ENCODE results near the gene OTOP3. TPM values are rescaled to one million over a fixed set of nuclear protein-coding genes. Genes with fewer than 3 reads are reported as not detected.
A peak's percentile ranks its signal among the peaks of the same experiment; 100 is the strongest.
"Not testable (repeated sequence)": the region's sequence is repeated elsewhere in the genome, so short reads cannot be mapped to it uniquely, and the experiment has no call there.

The OTOP3 gene
- total RNA-seq, 1 donor from 2014 or later = not detected

- no peak for TF ChIP-seq CTCF (conservative IDR thresholded peaks at IDR 0.05; ENCODE audit: low read depth, low read length)
- no peak for DNase-seq (ENCODE audit: low read depth)
- no peak overlapping the region for H3K4me3 ChIP-seq (ENCODE audit: low read depth, low read length)
These were observed 30.9 kb upstream of the OTOP3 start for GRCh38 chr17:74904687-74905409.

GRCh38 chr17:74906214-74906793, 29.4 kb upstream of the OTOP3 start:
- H3K4me3 ChIP-seq (ENCODE audit: low read depth, low read length); DNase-seq (ENCODE audit: low read depth): not testable (repeated sequence)

GRCh38 chr17:74907012-74907411, 28.7 kb upstream of the OTOP3 start:
- TF ChIP-seq CTCF (conservative IDR thresholded peaks at IDR 0.05; ENCODE audit: low read depth, low read length) = no peak
- DNase-seq (ENCODE audit: low read depth) = no peak
- H3K4me3 ChIP-seq (ENCODE audit: low read depth, low read length) = no peak overlapping the region

GRCh38 chr17:74909097-74909496, 26.6 kb upstream of the OTOP3 start:
- not testable (repeated sequence) for H3K4me3 ChIP-seq (ENCODE audit: low read depth, low read length); DNase-seq (ENCODE audit: low read depth)

- H3K4me3 ChIP-seq (ENCODE audit: low read depth, low read length) = not testable (repeated sequence)
- DNase-seq (ENCODE audit: low read depth) = peak; percentile 1
These were observed 24.3 kb upstream of the OTOP3 start for GRCh38 chr17:74911423-74911822.

- no peak for DNase-seq (ENCODE audit: low read depth)
- no peak overlapping the region for H3K4me3 ChIP-seq (ENCODE audit: low read depth, low read length)
- TF ChIP-seq CTCF (conservative IDR thresholded peaks at IDR 0.05; ENCODE audit: low read depth, low read length) = no peak
These were observed 19.4 kb upstream of the OTOP3 start for GRCh38 chr17:74916136-74916850.

GRCh38 chr17:74916851-74917199, 18.9 kb upstream of the OTOP3 start:
- H3K4me3 ChIP-seq (ENCODE audit: low read depth, low read length) = no peak overlapping the region
- no peak for TF ChIP-seq CTCF (conservative IDR thresholded peaks at IDR 0.05; ENCODE audit: low read depth, low read length)

GRCh38 chr17:74917430-74917829, 18.3 kb upstream of the OTOP3 start:
- no peak for DNase-seq (ENCODE audit: low read depth)
- H3K4me3 ChIP-seq (ENCODE audit: low read depth, low read length) = no peak overlapping the region
- no peak for TF ChIP-seq CTCF (conservative IDR thresholded peaks at IDR 0.05; ENCODE audit: low read depth, low read length)

More at GRCh38 chr17:74916851-74917199, 18.9 kb upstream of the OTOP3 start:
- DNase-seq (ENCODE audit: low read depth) = no peak
